ENCODE measurements around the gene CTSE.

DNA sequence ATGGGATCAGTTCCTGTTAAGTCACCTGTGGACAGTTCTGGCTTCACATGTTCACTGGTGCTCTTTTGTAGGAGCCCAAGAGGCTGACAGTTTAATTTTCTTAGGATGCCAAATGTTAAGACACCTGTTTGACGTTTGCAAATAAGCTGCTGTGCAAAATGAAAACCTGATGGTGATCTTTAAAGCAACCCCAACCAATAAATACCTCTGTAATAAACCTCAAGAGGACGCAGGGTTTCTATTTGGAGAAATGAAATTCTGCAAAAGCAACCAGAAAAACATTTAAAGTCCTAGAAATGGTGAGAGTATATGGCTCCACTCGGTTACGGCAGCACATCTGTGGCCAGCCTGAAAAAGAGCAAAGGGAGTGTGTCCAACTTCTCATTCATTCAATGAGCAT is 23.6 kb upstream of the CTSE start:
- TF ChIP-seq, protein P1, sequence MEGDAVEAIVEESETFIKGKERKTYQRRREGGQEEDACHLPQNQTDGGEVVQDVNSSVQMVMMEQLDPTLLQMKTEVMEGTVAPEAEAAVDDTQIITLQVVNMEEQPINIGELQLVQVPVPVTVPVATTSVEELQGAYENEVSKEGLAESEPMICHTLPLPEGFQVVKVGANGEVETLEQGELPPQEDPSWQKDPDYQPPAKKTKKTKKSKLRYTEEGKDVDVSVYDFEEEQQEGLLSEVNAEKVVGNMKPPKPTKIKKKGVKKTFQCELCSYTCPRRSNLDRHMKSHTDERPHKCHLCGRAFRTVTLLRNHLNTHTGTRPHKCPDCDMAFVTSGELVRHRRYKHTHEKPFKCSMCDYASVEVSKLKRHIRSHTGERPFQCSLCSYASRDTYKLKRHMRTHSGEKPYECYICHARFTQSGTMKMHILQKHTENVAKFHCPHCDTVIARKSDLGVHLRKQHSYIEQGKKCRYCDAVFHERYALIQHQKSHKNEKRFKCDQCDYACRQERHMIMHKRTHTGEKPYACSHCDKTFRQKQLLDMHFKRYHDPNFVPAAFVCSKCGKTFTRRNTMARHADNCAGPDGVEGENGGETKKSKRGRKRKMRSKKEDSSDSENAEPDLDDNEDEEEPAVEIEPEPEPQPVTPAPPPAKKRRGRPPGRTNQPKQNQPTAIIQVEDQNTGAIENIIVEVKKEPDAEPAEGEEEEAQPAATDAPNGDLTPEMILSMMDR (IDR thresholded peaks at IDR 0.05; ENCODE audit: insufficient read depth, low read length, poor library complexity, severe bottlenecking), result no peak
- no peak for TF ChIP-seq EZH2phosphoT487 (conservative IDR thresholded peaks at IDR 0.05; ENCODE audit: low read length)

All from SU-DHL-6 (cell line).